GM18498 (cell line): ENCODE data around the gene NAPA.

Experiments used
- ATAC-seq: cut with Tn5 transposase; IDR thresholded peaks from one replicate; pipeline ENCODE4 v1.9.1; 2021; ENCODE audit warnings: mild to moderate bottlenecking, moderate library complexity; ENCODE audit not compliant: unreplicated experiment

NAPA gene

GRCh38 chr19:47503130-47503825, 11.6 kb downstream of the NAPA start:
- no peak for ATAC-seq

- ATAC-seq = no peak
Measured at GRCh38 chr19:47499863-47500830, 14.7 kb downstream of the NAPA start.

- no peak for ATAC-seq
Measured at GRCh38 chr19:47499371-47499770, 15.5 kb downstream of the NAPA start.

GRCh38 chr19:47498561-47498960, 16.3 kb downstream of the NAPA start:
- ATAC-seq = no peak

GRCh38 chr19:47497821-47498520, 16.9 kb downstream of the NAPA start:
- ATAC-seq = no peak

- ATAC-seq = no peak
Measured at GRCh38 chr19:47497050-47497766, 17.7 kb downstream of the NAPA start.

- no peak for ATAC-seq
Measured at GRCh38 chr19:47495478-47496372, 19.1 kb downstream of the NAPA start.

- ATAC-seq = no peak
Measured at GRCh38 chr19:47494729-47495128, 20.1 kb downstream of the NAPA start.

- ATAC-seq = no peak
Measured at GRCh38 chr19:47494211-47494547, 20.7 kb downstream of the NAPA start.

- ATAC-seq = no peak
Measured at GRCh38 chr19:47493378-47494210, 21.3 kb downstream of the NAPA start.

GRCh38 chr19:47492571-47493377, 22.1 kb downstream of the NAPA start:
- ATAC-seq = no peak

GRCh38 chr19:47492137-47492533, 22.7 kb downstream of the NAPA start:
- ATAC-seq = no peak

- no peak for ATAC-seq
Measured at GRCh38 chr19:47491358-47492136, 23.3 kb downstream of the NAPA start.

- no peak for ATAC-seq
Measured at GRCh38 chr19:47490847-47491246, 24.0 kb downstream of the NAPA start.

- ATAC-seq = no peak
Measured at GRCh38 chr19:47490031-47490430, 24.8 kb downstream of the NAPA start.

GRCh38 chr19:47489072-47489914, 25.6 kb downstream of the NAPA start:
- no peak for ATAC-seq
